Measurements from ENCODE around the gene USP17L20.
"Not testable (repeated sequence)": the region's sequence is repeated elsewhere in the genome, so short reads cannot be mapped to it uniquely, and the experiment has no call there.

The USP17L20 gene

DNA sequence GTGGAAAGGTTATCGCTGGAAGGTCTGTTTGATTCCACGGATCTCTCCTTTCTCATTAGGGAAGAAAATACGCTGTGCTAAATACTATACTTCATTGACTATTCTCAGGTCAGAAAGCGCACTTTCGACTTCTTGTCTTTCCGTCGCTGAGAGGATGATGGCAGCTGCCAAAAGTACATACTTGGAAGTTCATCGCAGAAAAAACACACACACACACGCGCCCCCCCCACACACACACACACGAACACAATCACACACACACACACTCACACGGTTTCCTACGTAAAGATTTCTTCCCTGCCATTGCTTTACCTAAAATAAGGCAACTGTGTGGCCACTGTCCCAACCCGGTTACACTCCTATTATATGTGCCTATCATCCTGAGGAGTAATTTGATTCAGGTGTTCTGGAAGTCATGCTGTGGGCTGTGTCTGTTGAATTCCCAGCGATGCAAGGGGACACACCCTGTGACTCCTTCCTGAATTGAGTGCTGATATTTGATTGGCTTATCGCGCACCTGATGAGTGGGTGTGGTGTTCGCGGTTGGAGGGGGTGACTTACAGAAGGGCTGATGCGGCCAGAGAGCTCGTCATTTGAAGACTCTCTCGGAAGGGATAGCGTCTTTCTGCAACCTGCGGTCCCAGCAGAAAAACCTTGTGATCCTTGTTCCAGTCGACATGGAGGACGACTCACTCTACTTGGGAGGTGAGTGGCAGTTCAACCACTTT is 9.8 kb upstream of the USP17L20 start, which contains the start of gene USP17L18:
USP17L18 (plus strand) TSS at position 678 of the 728 bp plus-strand sequence; CDS start at position 678, 0 bp downstream.
- not testable (repeated sequence) for TF ChIP-seq CTCF (IDR thresholded peaks at IDR 0.05)

DNA sequence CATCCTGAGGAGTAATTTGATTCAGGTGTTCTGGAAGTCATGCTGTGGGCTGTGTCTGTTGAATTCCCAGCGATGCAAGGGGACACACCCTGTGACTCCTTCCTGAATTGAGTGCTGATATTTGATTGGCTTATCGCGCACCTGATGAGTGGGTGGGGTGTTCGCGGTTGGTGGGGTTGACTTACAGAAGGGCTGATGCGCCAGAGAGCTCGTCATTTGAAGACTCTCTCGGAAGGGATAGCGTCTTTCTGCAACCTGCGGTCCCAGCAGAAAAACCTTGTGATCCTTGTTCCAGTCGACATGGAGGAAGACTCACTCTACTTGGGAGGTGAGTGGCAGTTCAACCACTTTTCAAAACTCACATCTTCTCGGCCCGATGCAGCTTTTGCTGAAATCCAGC is 4.8 kb upstream of the USP17L20 start, which contains the start of gene USP17L19:
USP17L19 (plus strand) TSS at position 301 of the 400 bp plus-strand sequence; CDS start at position 301, 0 bp downstream.
- not testable (repeated sequence) for TF ChIP-seq CTCF (IDR thresholded peaks at IDR 0.05)

DNA sequence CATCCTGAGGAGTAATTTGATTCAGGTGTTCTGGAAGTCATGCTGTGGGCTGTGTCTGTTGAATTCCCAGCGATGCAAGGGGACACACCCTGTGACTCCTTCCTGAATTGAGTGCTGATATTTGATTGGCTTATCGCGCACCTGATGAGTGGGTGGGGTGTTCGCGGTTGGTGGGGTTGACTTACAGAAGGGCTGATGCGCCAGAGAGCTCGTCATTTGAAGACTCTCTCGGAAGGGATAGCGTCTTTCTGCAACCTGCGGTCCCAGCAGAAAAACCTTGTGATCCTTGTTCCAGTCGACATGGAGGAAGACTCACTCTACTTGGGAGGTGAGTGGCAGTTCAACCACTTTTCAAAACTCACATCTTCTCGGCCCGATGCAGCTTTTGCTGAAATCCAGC is 4.6 kb downstream of the USP17L20 start, which contains the start of gene USP17L21:
USP17L21 (plus strand) TSS at position 301 of the 400 bp plus-strand sequence; CDS start at position 301, 0 bp downstream.
- TF ChIP-seq CTCF (IDR thresholded peaks at IDR 0.05) = not testable (repeated sequence)

DNA sequence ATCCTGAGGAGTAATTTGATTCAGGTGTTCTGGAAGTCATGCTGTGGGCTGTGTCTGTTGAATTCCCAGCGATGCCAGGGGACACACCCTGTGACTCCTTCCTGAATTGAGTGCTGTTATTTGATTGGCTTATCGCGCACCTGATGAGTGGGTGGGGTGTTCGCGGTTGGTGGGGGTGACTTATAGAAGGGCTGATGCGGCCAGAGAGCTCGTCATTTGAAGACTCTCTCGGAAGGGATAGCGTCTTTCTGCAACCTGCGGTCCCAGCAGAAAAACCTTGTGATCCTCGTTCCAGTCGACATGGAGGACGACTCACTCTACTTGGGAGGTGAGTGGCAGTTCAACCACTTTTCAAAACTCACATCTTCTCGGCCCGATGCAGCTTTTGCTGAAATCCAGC is 9.4 kb downstream of the USP17L20 start, which contains the start of gene USP17L22:
USP17L22 (plus strand) TSS at position 301 of the 400 bp plus-strand sequence; CDS start at position 301, 0 bp downstream.
- TF ChIP-seq CTCF (IDR thresholded peaks at IDR 0.05) = not testable (repeated sequence)

All from LNCAP (cell line).